Stimulated activated CD8-positive, alpha-beta memory T cell treated with anti-CD3 and anti-CD28 coated beads, Interleukin-12 subunit alpha, Interleukin-12 subunit beta, amount 100 ng/mL, for 1 hour (primary cell): ENCODE data around the gene BOLA3.
"Not testable (repeated sequence)": the region's sequence is repeated elsewhere in the genome, so short reads cannot be mapped to it uniquely, and the experiment has no call there.

Experiments used
- DNase-seq: peaks from one replicate; pipeline ENCODE4 v3.0.0-alpha.2; 2020; ENCODE audit warnings: low read depth

Gene BOLA3

DNA sequence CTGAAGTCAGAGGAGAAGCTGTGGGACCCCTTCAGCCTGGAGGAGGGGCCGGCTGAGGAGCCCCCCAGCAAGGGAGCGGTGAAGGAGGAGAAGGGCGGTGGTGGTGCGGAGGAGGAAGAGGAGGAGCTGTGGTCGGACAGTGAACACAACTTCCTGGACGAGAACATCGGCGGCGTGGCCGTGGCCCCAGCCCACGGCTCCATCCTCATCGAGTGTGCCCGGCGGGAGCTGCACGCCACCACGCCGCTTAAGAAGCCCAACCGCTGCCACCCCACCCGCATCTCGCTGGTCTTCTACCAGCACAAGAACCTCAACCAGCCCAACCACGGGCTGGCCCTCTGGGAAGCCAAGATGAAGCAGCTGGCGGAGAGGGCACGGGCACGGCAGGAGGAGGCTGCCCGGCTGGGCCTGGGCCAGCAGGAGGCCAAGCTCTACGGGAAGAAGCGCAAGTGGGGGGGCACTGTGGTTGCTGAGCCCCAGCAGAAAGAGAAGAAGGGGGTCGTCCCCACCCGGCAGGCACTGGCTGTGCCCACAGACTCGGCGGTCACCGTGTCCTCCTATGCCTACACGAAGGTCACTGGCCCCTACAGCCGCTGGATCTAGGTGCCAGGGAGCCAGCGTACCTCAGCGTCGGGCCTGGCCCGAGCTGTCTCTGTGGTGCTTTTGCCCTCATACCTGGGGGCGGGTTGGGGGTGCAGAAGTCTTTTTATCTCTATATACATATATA lies 46.0 kb downstream of the BOLA3 start:
- DNase-seq: no peak

DNA sequence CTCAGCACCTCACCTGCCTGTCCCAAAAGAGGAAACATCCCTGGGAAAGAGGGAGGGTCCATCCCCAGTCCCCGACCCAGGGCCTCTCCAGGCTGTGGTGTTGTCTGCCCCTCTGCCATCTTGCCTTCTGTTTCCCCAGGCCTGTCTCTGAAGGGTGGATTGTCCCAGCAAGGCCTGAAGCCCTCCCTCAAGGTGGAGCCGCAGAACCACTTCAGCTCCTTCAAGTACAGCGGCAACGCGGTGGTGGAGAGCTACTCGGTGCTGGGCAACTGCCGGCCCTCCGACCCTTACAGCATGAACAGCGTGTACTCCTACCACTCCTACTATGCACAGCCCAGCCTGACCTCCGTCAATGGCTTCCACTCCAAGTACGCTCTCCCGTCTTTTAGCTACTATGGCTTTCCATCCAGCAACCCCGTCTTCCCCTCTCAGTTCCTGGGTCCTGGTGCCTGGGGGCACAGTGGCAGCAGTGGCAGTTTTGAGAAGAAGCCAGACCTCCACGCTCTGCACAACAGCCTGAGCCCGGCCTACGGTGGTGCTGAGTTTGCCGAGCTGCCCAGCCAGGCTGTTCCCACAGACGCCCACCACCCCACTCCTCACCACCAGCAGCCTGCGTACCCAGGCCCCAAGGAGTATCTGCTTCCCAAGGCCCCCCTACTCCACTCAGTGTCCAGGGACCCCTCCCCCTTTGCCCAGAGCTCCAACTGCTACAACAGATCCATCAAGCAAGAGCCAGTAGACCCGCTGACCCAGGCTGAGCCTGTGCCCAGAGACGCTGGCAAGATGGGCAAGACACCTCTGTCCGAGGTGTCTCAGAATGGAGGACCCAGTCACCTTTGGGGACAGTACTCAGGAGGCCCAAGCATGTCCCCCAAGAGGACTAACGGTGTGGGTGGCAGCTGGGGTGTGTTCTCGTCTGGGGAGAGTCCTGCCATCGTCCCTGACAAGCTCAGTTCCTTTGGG lies 47.2 kb downstream of the BOLA3 start:
- DNase-seq: no peak

DNA sequence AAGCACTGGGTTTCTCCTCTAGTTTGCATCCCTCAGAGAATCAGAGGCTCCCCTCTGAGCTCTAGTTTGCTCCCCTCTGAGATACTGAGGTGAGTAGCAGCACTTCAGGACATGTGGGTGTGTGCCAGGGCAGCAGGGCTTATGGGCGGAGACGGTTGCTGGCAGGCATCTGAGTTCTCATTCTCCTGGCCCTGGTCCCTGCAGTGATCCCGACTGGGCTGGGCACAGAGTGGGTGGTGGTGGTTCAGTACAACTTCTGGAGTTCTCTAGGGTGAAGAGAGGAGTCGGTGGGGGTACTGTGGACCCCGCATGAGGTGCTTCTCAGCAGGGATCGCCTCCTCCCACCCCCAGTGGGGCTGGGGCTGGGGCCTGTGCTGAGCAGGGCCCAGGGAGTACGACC lies 47.9 kb downstream of the BOLA3 start:
- no peak for DNase-seq

DNA sequence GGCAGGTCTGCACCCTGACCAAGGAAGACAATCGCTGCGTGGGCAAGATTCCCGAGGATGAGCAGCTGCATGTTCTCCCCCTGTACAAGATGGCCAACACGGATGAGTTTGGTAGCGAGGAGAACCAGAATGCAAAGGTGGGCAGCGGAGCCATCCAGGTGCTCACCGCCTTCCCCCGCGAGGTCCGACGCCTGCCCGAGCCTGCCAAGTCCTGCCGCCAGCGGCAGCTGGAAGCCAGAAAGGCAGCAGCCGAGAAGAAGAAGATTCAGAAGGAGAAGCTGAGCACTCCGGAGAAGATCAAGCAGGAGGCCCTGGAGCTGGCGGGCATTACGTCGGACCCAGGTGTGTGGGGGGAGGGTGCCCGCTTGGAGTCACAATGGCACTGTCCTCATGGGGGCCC lies 48.4 kb downstream of the BOLA3 start:
- no peak for DNase-seq

DNA sequence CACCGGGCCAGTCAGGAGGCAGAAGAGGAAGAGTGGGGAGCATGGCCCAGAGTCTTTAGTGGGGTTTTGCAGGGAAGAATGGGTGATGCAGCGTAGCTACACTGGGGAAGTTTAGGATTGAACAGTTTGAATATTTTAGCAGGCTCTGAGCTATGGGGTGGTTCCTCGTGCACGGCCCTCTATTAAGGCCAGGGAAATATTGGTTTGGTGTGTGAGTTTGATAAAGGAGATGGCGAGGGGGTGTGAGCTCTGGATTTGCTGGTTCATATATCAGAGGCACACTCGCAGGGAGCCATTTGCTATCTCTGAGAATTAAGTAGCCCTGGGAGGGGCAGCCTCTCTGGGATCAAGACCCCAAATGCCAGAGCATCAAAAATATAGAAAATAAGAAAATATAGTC lies 50.1 kb downstream of the BOLA3 start:
- no peak for DNase-seq

DNA sequence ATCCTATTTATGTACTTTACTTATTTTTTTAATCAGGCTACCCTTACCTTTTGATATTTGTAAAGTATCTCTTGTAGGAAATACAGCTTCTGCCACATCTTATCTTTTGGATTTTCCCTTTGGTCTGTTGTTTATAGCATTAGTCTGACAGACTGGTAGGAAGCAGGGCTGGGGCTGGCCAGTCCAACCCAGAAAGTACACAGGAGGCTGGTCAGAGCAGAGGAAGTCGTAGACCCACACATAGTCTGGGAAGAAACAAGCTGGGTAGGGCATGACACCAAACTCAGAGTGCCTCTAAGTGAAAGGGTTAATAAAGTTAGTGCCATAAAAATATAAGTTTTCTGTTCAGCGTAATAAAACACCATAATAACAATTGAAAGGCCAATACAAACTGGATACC lies 51.7 kb downstream of the BOLA3 start:
- no peak for DNase-seq

DNA sequence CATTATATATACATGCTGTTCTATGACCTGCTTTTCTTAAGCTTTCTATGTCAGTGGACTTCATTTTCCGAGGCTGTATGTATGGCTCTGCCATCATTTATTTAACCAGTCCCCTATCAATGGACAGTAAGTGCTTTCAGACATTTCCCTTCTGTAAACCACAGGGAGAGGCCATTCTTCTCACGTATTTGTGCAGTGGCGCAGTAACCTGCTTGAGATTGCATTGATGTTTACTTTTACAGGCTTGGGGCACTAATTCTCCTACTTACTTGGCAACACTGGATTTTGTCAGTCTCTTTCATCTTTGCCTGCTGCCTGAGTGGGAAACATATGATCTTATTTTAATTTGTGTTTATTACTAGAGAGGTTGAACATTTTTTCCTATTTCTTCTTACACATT lies 52.1 kb downstream of the BOLA3 start:
- no peak for DNase-seq

DNA sequence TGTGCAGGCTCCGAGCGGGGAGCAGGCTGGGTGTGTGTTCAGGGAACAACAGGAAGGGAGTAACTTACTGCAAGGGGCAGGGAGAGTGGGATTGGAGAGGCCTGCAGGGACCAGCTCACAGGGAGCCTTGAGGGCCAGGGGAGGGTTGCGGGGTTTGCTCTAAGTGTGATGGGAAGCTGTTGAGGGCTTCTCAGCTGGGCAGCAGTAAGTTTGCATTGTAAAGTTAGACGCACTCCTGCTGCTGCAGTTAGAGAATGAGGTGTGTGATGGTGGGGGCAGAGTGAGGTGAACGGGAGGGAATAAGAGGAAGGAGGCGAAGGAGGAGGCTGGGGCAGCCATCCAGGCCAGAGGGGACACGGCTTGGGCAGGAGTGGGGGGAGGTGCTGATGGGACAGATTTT lies 53.4 kb downstream of the BOLA3 start:
- no peak for DNase-seq

DNA sequence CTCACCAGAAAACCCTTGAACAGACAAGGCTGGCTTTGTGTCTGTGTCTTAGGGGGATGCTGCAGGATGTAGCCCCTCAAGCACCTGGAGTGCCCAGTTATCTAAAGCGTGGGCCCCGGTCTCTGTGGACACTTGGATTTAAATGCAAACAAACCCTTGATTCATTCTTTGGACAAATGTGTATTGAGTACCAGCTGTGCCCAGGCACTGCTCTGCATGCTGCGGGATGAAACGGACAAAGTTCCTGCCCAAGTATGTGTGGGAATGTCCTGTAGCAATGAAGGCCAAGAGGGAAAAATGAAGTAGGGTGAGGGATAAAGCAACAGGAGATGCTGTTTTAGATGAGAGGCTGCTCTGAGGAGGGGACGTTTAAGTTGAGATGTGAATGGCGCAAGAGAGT lies 53.9 kb downstream of the BOLA3 start:
- DNase-seq: no peak

DNA sequence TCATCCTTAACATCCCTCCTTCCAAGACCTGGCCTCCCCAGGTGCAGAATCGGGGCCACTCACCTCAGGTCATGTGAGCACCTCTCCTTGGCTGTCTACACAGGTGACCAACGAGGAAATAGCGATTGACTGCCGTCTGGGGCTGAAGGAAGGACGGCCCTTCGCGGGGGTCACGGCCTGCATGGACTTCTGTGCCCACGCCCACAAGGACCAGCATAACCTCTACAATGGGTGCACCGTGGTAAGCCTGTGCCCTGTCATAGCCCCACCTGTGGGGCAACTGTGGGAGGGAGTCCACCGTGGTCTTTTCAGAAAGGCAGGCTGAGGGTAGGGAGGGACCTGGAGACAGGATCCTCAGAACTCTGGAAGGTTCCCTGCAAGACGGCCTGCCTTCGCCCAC lies 54.3 kb downstream of the BOLA3 start:
- DNase-seq: no peak

DNA sequence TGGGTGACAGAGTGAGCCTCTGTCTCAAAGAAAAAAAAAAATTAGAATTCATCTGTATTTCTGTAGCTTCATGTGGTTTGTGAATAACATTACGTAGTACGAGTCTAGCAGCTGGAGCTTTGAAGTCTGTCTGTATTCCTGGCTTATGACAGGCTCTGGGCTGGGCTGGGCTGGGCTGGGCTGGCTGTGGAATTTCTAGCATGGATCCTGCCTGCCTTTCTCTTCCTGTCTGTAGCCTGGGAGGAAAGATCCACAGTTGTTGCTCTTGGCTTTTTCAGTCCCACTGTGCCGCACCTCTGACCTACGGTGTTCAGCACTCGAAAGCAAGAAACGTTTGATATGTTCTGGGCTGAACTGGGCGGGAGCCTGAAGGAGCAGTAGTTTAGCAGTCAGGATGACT lies 55.4 kb downstream of the BOLA3 start:
- DNase-seq: no peak

DNA sequence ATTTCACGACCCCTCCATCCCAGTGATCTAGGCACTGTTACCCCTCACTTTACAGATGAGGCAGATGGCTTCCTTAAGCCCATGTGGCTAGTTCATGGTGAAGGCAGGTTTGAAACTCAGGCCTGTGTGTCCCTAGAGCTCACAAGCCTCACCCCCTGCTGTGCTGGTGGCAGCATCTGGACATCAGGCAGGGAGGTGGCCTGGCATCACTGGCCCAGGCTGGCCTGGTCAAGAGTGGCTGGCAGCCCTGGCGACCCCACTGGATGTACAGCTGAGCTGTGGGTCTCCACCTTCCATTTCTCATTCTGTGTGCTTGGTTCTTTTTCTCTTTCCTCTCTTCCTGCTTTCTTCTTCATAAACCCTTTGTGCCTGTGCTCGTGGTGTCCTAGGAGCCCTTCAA lies 56.3 kb downstream of the BOLA3 start:
- DNase-seq: no peak

DNA sequence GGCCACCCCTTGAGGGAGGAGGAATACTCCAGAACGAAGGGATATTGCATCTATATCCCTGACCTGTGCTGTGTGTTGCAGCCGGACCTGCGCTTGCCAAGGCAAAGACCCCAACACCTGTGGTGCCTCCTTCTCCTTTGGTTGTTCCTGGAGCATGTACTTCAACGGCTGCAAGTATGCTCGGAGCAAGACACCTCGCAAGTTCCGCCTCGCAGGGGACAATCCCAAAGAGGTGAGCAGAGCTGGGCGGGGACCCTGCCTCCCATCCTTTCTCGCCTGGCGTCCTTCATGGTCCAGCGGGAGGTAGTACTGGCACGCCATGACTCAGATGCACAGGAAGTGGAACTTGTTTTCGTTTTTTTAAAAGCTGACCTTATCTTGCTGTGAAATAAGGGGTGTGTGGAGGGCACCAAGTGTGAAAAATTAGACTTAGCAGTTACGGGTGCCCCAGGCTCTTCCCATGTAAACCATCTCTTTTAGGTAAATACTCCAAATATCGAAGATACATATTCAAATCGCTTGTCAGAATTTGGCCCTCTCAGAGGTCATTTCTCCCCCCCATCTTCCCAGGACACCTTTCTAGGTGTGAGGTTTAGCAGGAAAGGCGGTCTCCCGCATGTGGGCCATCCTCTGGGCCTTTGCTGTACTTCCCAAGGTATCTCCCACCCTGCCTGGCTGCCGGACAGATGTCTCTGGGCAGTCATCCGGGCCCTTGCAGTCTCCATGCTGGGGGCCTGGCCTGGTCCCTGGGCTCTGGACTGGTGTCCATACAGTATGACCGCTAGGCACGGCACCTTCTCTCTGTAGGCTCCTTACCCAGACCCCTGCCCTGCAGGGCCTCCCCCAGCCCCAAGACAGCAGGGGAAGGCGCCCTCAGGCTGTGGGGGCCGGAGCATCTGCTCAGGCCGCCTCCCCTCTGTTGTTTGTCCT lies 57.6 kb downstream of the BOLA3 start:
- no peak for DNase-seq

DNA sequence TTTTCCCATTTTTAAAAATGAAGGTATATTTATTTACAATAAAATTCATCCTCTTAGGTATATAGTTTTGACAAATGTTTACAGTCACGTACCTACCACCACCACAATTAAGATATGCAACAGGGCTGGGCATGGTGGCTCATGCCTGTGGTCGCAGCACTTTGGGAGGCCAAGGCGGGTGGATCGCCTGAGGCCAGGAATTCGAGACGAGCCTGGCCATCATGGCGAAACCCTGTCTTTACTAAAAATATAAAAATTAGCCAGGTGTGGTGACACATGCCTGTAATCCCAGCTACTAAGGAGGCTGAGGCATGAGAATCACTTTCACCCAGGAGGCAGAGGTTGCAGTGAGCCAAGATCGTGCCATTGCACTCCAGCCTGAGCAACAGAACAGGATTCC lies 59.0 kb downstream of the BOLA3 start:
- not testable (repeated sequence) for DNase-seq

DNA sequence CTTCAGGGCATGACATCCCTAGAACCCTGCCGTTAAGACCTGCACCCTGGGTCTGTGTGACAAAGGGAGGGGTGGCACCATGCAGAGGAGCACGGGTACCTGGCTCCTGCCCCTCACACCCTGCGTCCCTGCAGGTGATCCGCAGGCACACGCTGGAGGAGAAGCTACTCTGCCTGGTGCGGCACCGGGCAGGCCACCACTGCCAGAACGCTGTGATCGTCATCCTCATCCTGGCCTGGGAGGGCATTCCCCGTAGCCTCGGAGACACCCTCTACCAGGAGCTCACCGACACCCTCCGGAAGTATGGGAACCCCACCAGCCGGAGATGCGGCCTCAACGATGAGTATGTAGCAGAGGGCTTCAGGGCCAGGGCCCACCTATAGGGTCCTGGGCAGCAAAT lies 60.0 kb downstream of the BOLA3 start:
- no peak for DNase-seq

DNA sequence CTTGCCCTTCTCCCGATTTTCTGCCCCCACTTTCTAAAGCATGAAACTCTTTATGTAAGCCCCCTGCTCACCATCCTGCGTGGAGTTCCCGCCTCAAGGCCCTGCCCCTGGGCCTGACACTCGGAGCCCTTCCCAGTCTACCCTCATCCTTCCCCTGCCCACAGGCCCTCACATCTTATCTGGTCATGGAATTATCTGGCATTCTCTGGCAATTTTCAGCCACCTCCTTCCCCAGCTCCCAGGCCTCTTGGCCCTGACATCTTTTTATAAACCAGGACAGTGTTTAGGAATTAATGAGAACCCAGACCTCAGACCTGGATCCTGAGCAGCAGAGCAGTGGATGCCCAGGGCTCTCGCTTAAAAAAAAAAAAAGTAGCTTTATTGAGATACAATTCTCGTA lies 61.7 kb downstream of the BOLA3 start:
- DNase-seq: no peak
